Peyer's patch (tissue), 4 donors: ENCODE measurements around the gene PARD6A. TPM values are rescaled to one million over a fixed set of nuclear protein-coding genes. Genes with fewer than 3 reads are reported as not detected.
A peak's percentile ranks its signal among the peaks of the same experiment; 100 is the strongest.

Experiments
- DNase-seq, 3 donors: peaks; one replicate each; pipeline ENCODE4 v3.0.0-alpha.2; 2017 to 2019
- H3K27ac ChIP-seq, 4 donors: fragments of 200-600 bp; sonication (generic); one replicate each; pipeline ENCODE4 v1.5.1; 2016 to 2019
- H3K27me3 ChIP-seq, 2 donors: fragments of 200-600 bp; sonication (generic); one replicate each; pipeline ENCODE4 v1.5.1; 2019
- H3K36me3 ChIP-seq, 3 donors: fragments of 200-600 bp; sonication (generic); one replicate each; pipeline ENCODE4 v1.5.1; 2016 to 2019
- H3K4me1 ChIP-seq, 4 donors: fragments of 200-600 bp; sonication (generic); one replicate each; pipeline ENCODE4 v1.5.1; 2016 to 2019
- H3K4me3 ChIP-seq, 4 donors: fragments of 200-600 bp; sonication (generic); 1 replicate in 3 of 4; 2 replicates in 1 of 4; pipeline ENCODE4 v1.5.1; 2016 to 2019; ENCODE audit warnings: mild to moderate bottlenecking in 1 of 4
- H3K9me3 ChIP-seq, 4 donors: fragments of 200-600 bp; sonication (generic); one replicate each; pipeline ENCODE4 v1.5.1; 2016 to 2019; ENCODE audit warnings: mild to moderate bottlenecking in 1 of 4
- CTCF ChIP-seq, 6 experiments: fragments of 450-650 bp in 4 of 6; fragments of 200-600 bp in 2 of 6; sonication (generic) in 1 of 6; IDR thresholded peaks; one replicate each; pipeline ENCODE4 v1.5.1; 2017 to 2019; ENCODE audit warnings: antibody characterized with exemption in 6 of 6, mild to moderate bottlenecking in 3 of 6, moderate library complexity in 1 of 6
- POLR2A ChIP-seq, 2 donors: fragments of 450-650 bp; IDR thresholded peaks; one replicate each; pipeline ENCODE4 v1.5.1; 2017; ENCODE audit warnings: antibody characterized with exemption in 2 of 2, mild to moderate bottlenecking in 2 of 2, moderate library complexity in 2 of 2
- total RNA-seq, 4 donors: library from RNA; depleted of rRNA; stranded (reverse); fragments of >200 nt; gene quantifications; one replicate each; pipeline ENCODE4 v1.1.0, GENCODE V29; 2016

Gene PARD6A
- total RNA-seq, 4 donors from 2014 or later: 1.0 to 4.3 (median 2.1) TPM; not detected in 1

- no peak for DNase-seq
- H3K4me3 ChIP-seq: no peak overlapping the region
- H3K27ac ChIP-seq: no peak overlapping the region
- no peaks in the 10 kb centered on the region for H3K9me3 ChIP-seq
- peaks cover 3 to 45% (median 29%) of the 10 kb centered on the region in 4 donors for H3K4me1 ChIP-seq
- peaks cover 0 to 6% (median 0%) of the 10 kb centered on the region in 3 donors for H3K36me3 ChIP-seq
- TF ChIP-seq CTCF (IDR thresholded peaks at IDR 0.05): no peak
- H3K27me3 ChIP-seq: no peaks in the 10 kb centered on the region
These were observed 3.1 kb downstream of the PARD6A start for GRCh38 chr16:67663877-67664222.

GRCh38 chr16:67664258-67664657, 3.5 kb downstream of the PARD6A start:
- Histone ChIP-seq H3K9me3 (no peaks in the 10 kb centered on the region), H3K27ac (no peak overlapping the region), H3K4me3 (no peak overlapping the region), H3K4me1 (peaks cover 3 to 41% (median 27%) of the 10 kb centered on the region in 4 donors), H3K27me3 (no peaks in the 10 kb centered on the region), H3K36me3 (peaks cover 0 to 6% (median 0%) of the 10 kb centered on the region in 3 donors)
- DNase-seq: no peak
- TF ChIP-seq CTCF (IDR thresholded peaks at IDR 0.05) (no peak), POLR2A (IDR thresholded peaks at IDR 0.05) (no peak)

- no peak for DNase-seq
- Histone ChIP-seq H3K36me3 (peaks cover 0 to 6% (median 0%) of the 10 kb centered on the region in 3 donors), H3K27me3 (no peaks in the 10 kb centered on the region), H3K4me1 (peaks cover 3 to 36% (median 24%) of the 10 kb centered on the region in 4 donors), H3K9me3 (no peaks in the 10 kb centered on the region), H3K27ac (no peak overlapping the region), H3K4me3 (no peak overlapping the region)
- TF ChIP-seq POLR2A (IDR thresholded peaks at IDR 0.05) (no peak), CTCF (IDR thresholded peaks at IDR 0.05) (no peak)
These were observed 4.1 kb downstream of the PARD6A start for GRCh38 chr16:67664871-67665270.

GRCh38 chr16:67665598-67665997, 4.8 kb downstream of the PARD6A start:
- Histone ChIP-seq H3K27ac (no peak overlapping the region), H3K27me3 (no peaks in the 10 kb centered on the region), H3K4me3 (peak overlapping the region in 3 of 4 donors; percentile 71 to 99 (median 82)), H3K9me3 (no peaks in the 10 kb centered on the region), H3K4me1 (peaks cover 3 to 36% (median 24%) of the 10 kb centered on the region in 4 donors), H3K36me3 (peaks cover 0 to 6% (median 0%) of the 10 kb centered on the region in 3 donors)
- DNase-seq: no peak
- TF ChIP-seq CTCF (IDR thresholded peaks at IDR 0.05): no peak

- no peaks in the 10 kb centered on the region for H3K9me3 ChIP-seq
- peaks cover 0 to 6% (median 0%) of the 10 kb centered on the region in 3 donors for H3K36me3 ChIP-seq
- H3K27ac ChIP-seq: peak overlapping the region; percentile 76 to 90 (median 80)
- no peak for DNase-seq
- H3K4me1 ChIP-seq: peaks cover 3 to 34% (median 24%) of the 10 kb centered on the region in 4 donors
- no peaks in the 10 kb centered on the region for H3K27me3 ChIP-seq
- peak overlapping the region; percentile 68 to 99 (median 76) for H3K4me3 ChIP-seq
- TF ChIP-seq POLR2A (IDR thresholded peaks at IDR 0.05) (no peak), CTCF (IDR thresholded peaks at IDR 0.05) (no peak)
These were observed 5.3 kb downstream of the PARD6A start for GRCh38 chr16:67666032-67666551.
